Activated CD8-positive, alpha-beta memory T cell treated with anti-CD3 and anti-CD28 coated beads, Interleukin-2, amount 10 ng/mL, durations not matched to agents 7 days and 5 days (primary cell): ENCODE measurements around the gene CELF4. TPM values are rescaled to one million over a fixed set of nuclear protein-coding genes. Genes with fewer than 3 reads are reported as not detected.

Experiments used
- ATAC-seq: fragments of 150-1000 bp; cut with Tn5 transposase; one replicate; pipeline ENCODE4 v1.10.0; 2021; ENCODE audit warnings: moderate library complexity
- CTCF ChIA-PET: fragments of 350-600 bp; sonication (Branson Sonifier 250); formaldehyde crosslinking; loops from one replicate; lab custom pipeline; 2021; ENCODE audit warnings: antibody characterized with exemption; lab: Charles Lee
- DNase-seq: peaks from one replicate; pipeline ENCODE4 v3.0.0-alpha.2; 2020
- H3K27ac Mint-ChIP-seq: one replicate; pipeline ENCODE4 v1.8.0; 2021; ENCODE audit warnings: mild to moderate bottlenecking, mixed read lengths
- H3K27me3 Mint-ChIP-seq: one replicate; pipeline ENCODE4 v1.8.0; 2021; ENCODE audit warnings: mixed read lengths
- H3K36me3 Mint-ChIP-seq: one replicate; pipeline ENCODE4 v1.8.0; 2021; ENCODE audit warnings: mild to moderate bottlenecking, mixed read lengths
- H3K4me1 Mint-ChIP-seq: one replicate; pipeline ENCODE4 v1.8.0; 2021; ENCODE audit warnings: mixed read lengths
- H3K4me3 Mint-ChIP-seq: one replicate; pipeline ENCODE4 v1.8.0; 2021; ENCODE audit warnings: mild to moderate bottlenecking, moderate library complexity, mixed read lengths
- H3K9me3 Mint-ChIP-seq: one replicate; pipeline ENCODE4 v1.8.0; 2022; ENCODE audit warnings: low read depth, mixed read lengths
- total RNA-seq, 2 experiments: library from RNA; stranded (reverse); gene quantifications; one replicate each; pipeline ENCODE4 v1.2.3, GENCODE V29; 2021

The CELF4 gene
- total RNA-seq, 2 experiments from 2014 or later: not detected

GRCh38 chr18:37400802-37401201 is 164.8 kb downstream of the CELF4 start:
- ATAC-seq (no peak), DNase-seq (no peak)
- CTCF ChIA-PET: no interaction called here
- peaks cover 2% of the 10 kb centered on the region for H3K27me3 Mint-ChIP-seq
- no peak overlapping the region for H3K27ac Mint-ChIP-seq
- no peaks in the 10 kb centered on the region for H3K4me1 Mint-ChIP-seq
- H3K36me3 Mint-ChIP-seq: no peaks in the 10 kb centered on the region
- no peak overlapping the region for H3K4me3 Mint-ChIP-seq
- no peaks in the 10 kb centered on the region for H3K9me3 Mint-ChIP-seq

DNA sequence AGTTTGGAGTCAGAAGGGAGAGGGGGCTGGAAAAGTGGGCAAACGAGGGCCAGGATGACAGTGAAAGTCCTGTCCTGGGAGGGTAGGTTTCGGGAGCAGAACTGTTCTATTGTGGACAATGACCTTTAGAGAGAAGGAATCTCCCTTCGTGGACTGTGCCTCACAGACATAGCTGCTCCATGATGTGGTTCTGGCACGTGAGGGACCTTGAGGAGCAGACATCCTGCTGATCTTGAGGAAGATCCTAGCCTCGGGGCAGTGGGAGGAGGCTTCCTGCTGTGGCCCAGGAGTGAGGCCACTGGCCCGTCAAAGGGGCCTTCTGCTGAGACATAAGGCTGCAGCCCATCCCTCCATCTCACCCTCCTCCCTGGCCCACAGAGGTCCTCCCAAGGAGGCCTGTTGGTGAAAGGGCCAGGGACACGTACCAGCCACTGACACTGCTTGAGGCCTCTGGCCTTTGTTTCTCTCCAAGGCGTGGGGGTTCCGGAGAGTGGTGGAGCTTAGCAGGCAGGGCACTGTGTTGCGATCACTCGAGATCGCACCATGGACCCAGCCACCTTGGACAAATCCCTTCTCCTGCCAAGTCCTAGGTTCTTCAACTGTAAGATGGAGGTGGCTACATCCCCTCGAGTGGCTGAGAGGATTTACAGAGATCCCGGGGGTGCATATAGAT is 167.2 kb downstream of the CELF4 start:
- H3K4me3 Mint-ChIP-seq: no peak overlapping the region
- H3K27ac Mint-ChIP-seq: no peak overlapping the region
- H3K9me3 Mint-ChIP-seq: no peaks in the 10 kb centered on the region
- DNase-seq (no peak), ATAC-seq (no peak)
- CTCF ChIA-PET: no interaction called here
- H3K36me3 Mint-ChIP-seq: no peaks in the 10 kb centered on the region
- H3K4me1 Mint-ChIP-seq: peaks cover 2% of the 10 kb centered on the region
- H3K27me3 Mint-ChIP-seq: peaks cover 13% of the 10 kb centered on the region

GRCh38 chr18:37397814-37398213 is 167.8 kb downstream of the CELF4 start:
- Mint-ChIP-seq H3K4me1 (peaks cover 2% of the 10 kb centered on the region), H3K4me3 (no peak overlapping the region), H3K36me3 (no peaks in the 10 kb centered on the region), H3K27ac (no peak overlapping the region), H3K27me3 (peaks cover 19% of the 10 kb centered on the region), H3K9me3 (no peaks in the 10 kb centered on the region)
- ATAC-seq (no peak), DNase-seq (no peak)
- CTCF ChIA-PET: no interaction called here

DNA sequence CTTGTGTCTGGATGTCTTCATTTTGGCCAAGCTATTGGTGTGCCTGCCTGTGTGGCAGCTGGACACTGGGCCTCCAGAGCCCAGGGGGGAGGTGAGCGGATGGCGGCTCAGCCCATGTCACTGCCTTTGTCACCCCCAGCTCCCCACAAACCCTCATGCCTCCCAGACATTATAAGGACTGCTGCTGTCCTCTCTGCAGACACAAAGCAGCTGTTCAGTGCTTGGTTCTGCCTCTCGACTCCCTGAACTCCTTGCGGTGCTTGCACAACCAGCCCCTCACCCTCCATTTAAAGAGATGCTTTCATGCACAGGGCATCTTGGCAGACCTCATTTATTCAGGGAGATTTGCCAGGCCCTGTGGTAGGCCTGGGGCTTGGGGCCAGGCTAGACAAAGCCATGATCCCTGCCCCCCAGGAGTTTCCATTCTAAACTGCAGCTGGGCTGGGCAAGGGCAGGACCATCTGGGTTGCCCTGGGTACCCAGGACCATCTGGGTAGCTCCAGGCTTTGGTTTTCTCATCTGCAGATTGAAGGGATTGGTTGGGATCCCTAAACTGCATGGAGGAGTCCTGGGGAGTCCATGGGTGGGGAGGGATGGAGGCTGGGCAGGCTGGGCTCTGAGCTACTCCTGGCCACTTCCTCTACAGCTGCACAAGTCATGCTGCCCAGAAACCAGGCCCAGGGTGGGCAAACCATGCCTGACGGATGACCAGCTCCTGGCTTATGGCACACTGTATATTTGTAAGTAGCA is 168.5 kb downstream of the CELF4 start:
- CTCF ChIA-PET: no interaction called here
- Mint-ChIP-seq H3K36me3 (no peaks in the 10 kb centered on the region), H3K27ac (no peak overlapping the region)

GRCh38 chr18:37395631-37396030 is 170.0 kb downstream of the CELF4 start:
- Mint-ChIP-seq H3K27ac (no peak overlapping the region), H3K36me3 (no peaks in the 10 kb centered on the region), H3K4me1 (peaks cover 2% of the 10 kb centered on the region), H3K4me3 (no peak overlapping the region), H3K9me3 (no peaks in the 10 kb centered on the region), H3K27me3 (peaks cover 25% of the 10 kb centered on the region)
- ATAC-seq (no peak), DNase-seq (no peak)
- CTCF ChIA-PET: no interaction called here

More for the DNA sequence above, 168.5 kb downstream of the CELF4 start:
- H3K4me1 Mint-ChIP-seq: peaks cover 2% of the 10 kb centered on the region
- no peak overlapping the region for H3K4me3 Mint-ChIP-seq
- no peak for ATAC-seq
- peaks cover 25% of the 10 kb centered on the region for H3K27me3 Mint-ChIP-seq
- DNase-seq: no peak
- no peaks in the 10 kb centered on the region for H3K9me3 Mint-ChIP-seq

- Mint-ChIP-seq H3K36me3 (no peaks in the 10 kb centered on the region), H3K4me3 (no peak overlapping the region), H3K27ac (no peak overlapping the region), H3K27me3 (peaks cover 25% of the 10 kb centered on the region), H3K4me1 (peaks cover 2% of the 10 kb centered on the region), H3K9me3 (no peaks in the 10 kb centered on the region)
- ATAC-seq (no peak), DNase-seq (no peak)
- CTCF ChIA-PET: no interaction called here
Measured at GRCh38 chr18:37395138-37395537, 170.5 kb downstream of the CELF4 start.

GRCh38 chr18:37394610-37394965 is 171.0 kb downstream of the CELF4 start:
- Mint-ChIP-seq H3K4me1 (peaks cover 2% of the 10 kb centered on the region), H3K27me3 (peaks cover 25% of the 10 kb centered on the region), H3K4me3 (no peak overlapping the region), H3K36me3 (no peaks in the 10 kb centered on the region), H3K9me3 (no peaks in the 10 kb centered on the region), H3K27ac (no peak overlapping the region)
- CTCF ChIA-PET: no interaction called here
- DNase-seq: no peak
- ATAC-seq: no peak

DNA sequence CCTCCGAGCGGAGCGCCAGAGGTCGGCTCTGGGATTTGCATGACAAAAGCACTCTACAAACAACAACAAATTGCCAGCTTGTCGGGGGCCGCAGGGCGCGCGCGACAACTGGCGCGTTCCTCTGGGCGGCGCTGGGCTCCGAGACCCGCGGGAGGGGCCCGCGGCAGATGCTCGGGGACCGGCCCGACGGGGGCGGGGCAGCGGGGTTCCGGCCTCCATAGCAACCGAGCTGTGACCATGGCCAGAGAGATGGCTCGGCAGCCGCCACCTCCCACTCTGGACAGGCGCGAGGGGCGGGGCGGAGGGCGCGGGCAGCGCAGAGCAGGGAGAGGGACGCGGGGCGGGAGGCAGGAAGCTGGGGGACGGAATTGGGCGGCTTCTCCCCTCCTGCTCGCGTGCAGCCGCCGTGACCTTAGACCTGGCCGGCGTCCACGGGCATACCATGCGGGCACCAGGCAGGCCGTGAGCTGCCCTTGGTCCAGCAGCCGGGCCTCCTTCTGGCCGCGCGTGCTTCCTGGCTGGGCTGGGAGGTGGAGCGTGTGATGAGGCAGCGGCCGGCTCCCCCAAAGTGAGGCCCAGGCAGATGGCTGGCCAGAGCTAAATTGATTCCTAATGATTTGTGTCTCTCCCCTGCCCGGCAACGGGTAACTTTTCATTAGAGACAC is 171.5 kb downstream of the CELF4 start:
- DNase-seq (no peak), ATAC-seq (no peak)
- H3K36me3 Mint-ChIP-seq: no peaks in the 10 kb centered on the region
- no peaks in the 10 kb centered on the region for H3K9me3 Mint-ChIP-seq
- H3K27ac Mint-ChIP-seq: no peak overlapping the region
- H3K27me3 Mint-ChIP-seq: peaks cover 25% of the 10 kb centered on the region
- CTCF ChIA-PET: no interaction called here
- peaks cover 2% of the 10 kb centered on the region for H3K4me1 Mint-ChIP-seq
- H3K4me3 Mint-ChIP-seq: no peak overlapping the region

- CTCF ChIA-PET: interaction anchor here (1.0 kb wide), 1 partner anchor 10 kb away, joined by 4 read pairs; no protein-coding TSS in a partner anchor
- Mint-ChIP-seq H3K27ac (no peak overlapping the region), H3K9me3 (no peaks in the 10 kb centered on the region), H3K4me1 (peaks cover 2% of the 10 kb centered on the region), H3K4me3 (no peak overlapping the region), H3K27me3 (peaks cover 25% of the 10 kb centered on the region), H3K36me3 (no peaks in the 10 kb centered on the region)
- no peak for DNase-seq
- no peak for ATAC-seq
Measured at GRCh38 chr18:37393221-37393827, 172.3 kb downstream of the CELF4 start.

- H3K4me3 Mint-ChIP-seq: no peak overlapping the region
- H3K27me3 Mint-ChIP-seq: peaks cover 25% of the 10 kb centered on the region
- H3K27ac Mint-ChIP-seq: no peak overlapping the region
- CTCF ChIA-PET: interaction anchor here (1.0 kb wide), 1 partner anchor 9 kb away, joined by 4 read pairs; no protein-coding TSS in a partner anchor
- H3K9me3 Mint-ChIP-seq: no peaks in the 10 kb centered on the region
- H3K36me3 Mint-ChIP-seq: no peaks in the 10 kb centered on the region
- H3K4me1 Mint-ChIP-seq: peaks cover 2% of the 10 kb centered on the region
- ATAC-seq (no peak), DNase-seq (no peak)
Measured at GRCh38 chr18:37392648-37393047, 172.9 kb downstream of the CELF4 start.

DNA sequence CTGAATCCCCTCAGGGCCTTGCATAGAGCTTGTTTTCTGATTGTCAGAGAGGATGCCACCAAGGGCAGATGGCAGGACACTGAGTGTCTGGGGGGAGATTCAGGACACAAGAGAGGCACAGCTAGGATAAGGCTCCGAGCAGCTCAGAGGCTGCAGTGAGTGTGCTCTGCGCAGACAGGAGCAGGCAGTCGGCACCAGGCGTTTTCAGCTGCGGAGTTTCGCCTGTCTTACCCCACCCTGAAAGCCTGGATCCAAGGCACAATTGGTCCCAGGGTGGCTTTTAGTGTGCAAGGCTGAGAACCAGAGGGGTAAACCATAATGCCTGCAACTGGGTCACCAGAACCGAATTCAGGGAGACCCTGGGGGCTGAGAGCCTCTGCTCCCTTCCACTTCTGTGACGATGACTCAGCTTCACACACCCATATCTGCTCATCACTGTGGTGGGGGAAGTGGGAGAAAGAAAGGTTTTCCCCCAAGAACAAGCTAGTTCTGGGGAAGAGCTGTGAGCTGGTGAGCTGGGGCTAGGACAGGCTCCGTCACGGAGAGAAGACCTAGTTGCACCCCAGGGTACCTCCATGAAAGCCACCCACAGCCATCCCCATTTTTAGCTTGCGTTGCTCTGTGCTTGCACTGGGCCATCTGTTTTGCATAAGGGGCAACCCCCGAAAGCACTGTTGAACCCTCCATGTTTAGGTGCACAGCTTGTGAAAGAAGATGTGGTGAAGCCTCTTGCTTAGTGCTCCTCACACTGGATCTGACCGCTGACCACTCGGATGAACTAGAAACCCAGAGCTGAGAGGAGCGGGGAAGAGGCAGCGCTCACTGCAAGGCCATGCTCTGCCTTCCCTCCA is 173.7 kb downstream of the CELF4 start:
- H3K9me3 Mint-ChIP-seq: no peaks in the 10 kb centered on the region
- no peak overlapping the region for H3K27ac Mint-ChIP-seq
- H3K27me3 Mint-ChIP-seq: peaks cover 25% of the 10 kb centered on the region
- CTCF ChIA-PET: interaction anchor here (1.0 kb wide), 1 partner anchor 9 kb away, joined by 4 read pairs; no protein-coding TSS in a partner anchor
- no peak overlapping the region for H3K4me3 Mint-ChIP-seq
- H3K36me3 Mint-ChIP-seq: no peaks in the 10 kb centered on the region
- H3K4me1 Mint-ChIP-seq: peaks cover 2% of the 10 kb centered on the region
- no peak for DNase-seq
- ATAC-seq: no peak

DNA sequence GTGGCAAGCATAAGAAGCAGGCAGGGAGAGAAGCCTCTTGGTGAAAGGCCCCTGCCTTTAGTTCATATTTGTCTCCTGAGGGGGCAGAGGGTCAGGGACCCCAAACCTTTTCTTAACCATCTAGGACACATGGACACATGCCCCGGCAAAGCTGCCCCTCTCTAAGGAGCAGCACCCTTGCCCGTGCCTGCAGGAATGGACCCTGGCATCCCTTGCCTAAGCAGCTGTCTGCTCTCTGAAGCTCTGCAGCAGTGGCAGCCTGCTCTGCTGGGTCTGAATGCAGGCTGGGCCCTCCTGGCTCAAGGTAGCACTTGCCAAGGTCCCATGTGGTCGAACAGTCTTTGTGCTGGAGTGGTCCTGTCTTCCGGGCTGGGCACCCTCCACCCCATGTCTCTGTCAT is 174.4 kb downstream of the CELF4 start:
- H3K36me3 Mint-ChIP-seq: no peaks in the 10 kb centered on the region
- CTCF ChIA-PET: no interaction called here
- H3K9me3 Mint-ChIP-seq: no peaks in the 10 kb centered on the region
- H3K4me1 Mint-ChIP-seq: peaks cover 2% of the 10 kb centered on the region
- H3K27ac Mint-ChIP-seq: no peak overlapping the region
- ATAC-seq: no peak
- no peak for DNase-seq
- no peak overlapping the region for H3K4me3 Mint-ChIP-seq
- peaks cover 25% of the 10 kb centered on the region for H3K27me3 Mint-ChIP-seq

- H3K27me3 Mint-ChIP-seq: peaks cover 22% of the 10 kb centered on the region
Measured at GRCh38 chr18:37390687-37391086, 174.9 kb downstream of the CELF4 start.

More at GRCh38 chr18:37390687-37391086, 174.9 kb downstream of the CELF4 start:
- CTCF ChIA-PET: no interaction called here
- ATAC-seq (no peak), DNase-seq (no peak)
- Mint-ChIP-seq H3K4me3 (no peak overlapping the region), H3K4me1 (peaks cover 2% of the 10 kb centered on the region), H3K27ac (no peak overlapping the region), H3K36me3 (no peaks in the 10 kb centered on the region), H3K9me3 (no peaks in the 10 kb centered on the region)
